Coronary artery (tissue), 2 donors: ENCODE measurements around the gene BEAN1.

ENCODE experiments used
- DNase-seq: peaks from one replicate; pipeline ENCODE4 v3.0.0-alpha.2; 2017; ENCODE audit warnings: low spot score
- H3K27ac ChIP-seq, 2 donors: fragments of 200-600 bp; sonication (generic); one replicate each; pipeline ENCODE4 v1.5.1; 2016 to 2019
- H3K4me3 ChIP-seq: fragments of 200-600 bp; sonication (generic); 2 replicates; pipeline ENCODE4 v1.5.1; 2016; ENCODE audit warnings: mild to moderate bottlenecking, moderate library complexity
- CTCF ChIP-seq: fragments of 200-600 bp; sonication (generic); IDR thresholded peaks from one replicate; pipeline ENCODE4 v1.5.1; 2019; ENCODE audit warnings: antibody characterized with exemption

Gene BEAN1

GRCh38 chr16:66427036-66427860 is at the start of gene BEAN1:
Gene BEAN1 (plus strand): TSS chr16:66427295. CDS start chr16:66437677, 10,382 bp downstream.
- no peak for TF ChIP-seq CTCF
- H3K27ac ChIP-seq: no peak within 1 kb of the TSS
- DNase-seq: no peak
- peak within 1 kb of the TSS; percentile 72 for H3K4me3 ChIP-seq

GRCh38 chr16:66377324-66377723 is 49.8 kb upstream of the BEAN1 start:
- TF ChIP-seq CTCF: no peak
- Histone ChIP-seq H3K4me3 (no peak overlapping the region), H3K27ac (peak overlapping the region in 1 of 2 donors; percentile 28)
- DNase-seq: no peak

- H3K4me3 ChIP-seq: no peak overlapping the region
- TF ChIP-seq CTCF: no peak
- no peak for DNase-seq
- no peak overlapping the region for H3K27ac ChIP-seq
Measured at GRCh38 chr16:66378741-66379570, 48.1 kb upstream of the BEAN1 start.

- no peak for DNase-seq
- Histone ChIP-seq H3K4me3 (no peak overlapping the region), H3K27ac (no peak overlapping the region)
- no peak for TF ChIP-seq CTCF
Measured at GRCh38 chr16:66379571-66379941, 47.5 kb upstream of the BEAN1 start.

GRCh38 chr16:66380421-66380820 is 46.7 kb upstream of the BEAN1 start:
- Histone ChIP-seq H3K27ac (no peak overlapping the region), H3K4me3 (no peak overlapping the region)
- TF ChIP-seq CTCF: no peak
- no peak for DNase-seq

- H3K4me3 ChIP-seq: no peak overlapping the region
- peak overlapping the region in 1 of 2 donors; percentile 74 for H3K27ac ChIP-seq
- no peak for TF ChIP-seq CTCF
- no peak for DNase-seq
Measured at GRCh38 chr16:66381585-66382170, 45.4 kb upstream of the BEAN1 start.
